Activated naive CD4-positive, alpha-beta T cell treated with anti-CD3 and anti-CD28 coated beads, Interleukin-2, amount 10 ng/mL, durations not matched to agents 5 hours and 36 hours (primary cell): ENCODE data around the gene PAGR1. TPM values are rescaled to one million over a fixed set of nuclear protein-coding genes. Genes with fewer than 3 reads are reported as not detected.

Experiments
- total RNA-seq, 2 experiments: library from RNA; stranded (reverse); gene quantifications; one replicate each; pipeline ENCODE4 v1.2.3, GENCODE V29; 2021

PAGR1 gene
- total RNA-seq: 10 to 100 TPM; 28.0 to 28.1 TPM

GRCh38 chr16:29815793-29816693 is at the start of gene PAGR1:
PAGR1 (plus strand) TSS chr16:29816152; CDS start chr16:29816526, 374 bp downstream.

DNA sequence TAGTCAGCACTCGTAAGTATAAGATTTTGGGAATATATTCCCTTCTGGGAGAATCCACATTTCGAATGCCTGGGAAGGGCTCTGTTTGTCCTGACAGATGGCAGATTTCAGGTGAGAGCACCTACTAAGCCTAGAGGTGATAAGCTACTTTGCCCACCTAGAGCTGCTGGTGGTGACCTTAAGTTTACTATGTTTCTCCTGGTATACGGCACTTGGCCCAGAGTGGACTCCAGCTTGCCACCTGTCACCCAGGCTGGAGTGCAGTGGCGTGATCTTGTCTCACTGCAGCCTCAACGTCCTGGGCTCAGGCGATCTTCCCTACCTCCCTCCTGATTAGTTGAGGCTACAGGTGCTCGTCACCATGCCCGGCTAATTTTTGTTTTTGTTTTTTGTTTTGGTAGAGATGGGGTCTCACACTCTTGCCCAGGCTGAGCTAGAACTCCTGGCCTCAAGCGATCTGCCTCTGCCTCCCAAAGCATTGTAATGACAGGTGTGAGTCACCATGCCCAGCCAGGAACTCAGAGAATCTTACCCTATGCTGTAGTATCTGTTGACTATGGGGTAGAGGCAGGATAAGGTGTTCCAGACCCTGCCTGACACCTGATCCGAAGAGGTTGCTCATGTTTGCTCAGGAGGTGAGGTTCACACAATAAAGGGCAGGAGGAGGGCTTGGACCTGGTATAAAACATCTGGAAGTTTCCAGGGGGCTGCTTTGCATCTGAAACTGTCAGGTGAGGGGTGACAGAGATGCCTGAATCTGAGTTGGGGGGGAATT is 38.2 kb upstream of the PAGR1 start, which contains the start of gene ZG16:
TSS of gene ZG16 (plus strand) at position 681 of the 775 bp plus-strand sequence. CDS start 1,011 bp downstream, outside the sequence.

GRCh38 chr16:29790183-29790948 is 25.6 kb upstream of the PAGR1 start, which contains the start of gene KIF22:
KIF22 (plus strand) TSS chr16:29790751; CDS start chr16:29790760, 9 bp downstream.

DNA sequence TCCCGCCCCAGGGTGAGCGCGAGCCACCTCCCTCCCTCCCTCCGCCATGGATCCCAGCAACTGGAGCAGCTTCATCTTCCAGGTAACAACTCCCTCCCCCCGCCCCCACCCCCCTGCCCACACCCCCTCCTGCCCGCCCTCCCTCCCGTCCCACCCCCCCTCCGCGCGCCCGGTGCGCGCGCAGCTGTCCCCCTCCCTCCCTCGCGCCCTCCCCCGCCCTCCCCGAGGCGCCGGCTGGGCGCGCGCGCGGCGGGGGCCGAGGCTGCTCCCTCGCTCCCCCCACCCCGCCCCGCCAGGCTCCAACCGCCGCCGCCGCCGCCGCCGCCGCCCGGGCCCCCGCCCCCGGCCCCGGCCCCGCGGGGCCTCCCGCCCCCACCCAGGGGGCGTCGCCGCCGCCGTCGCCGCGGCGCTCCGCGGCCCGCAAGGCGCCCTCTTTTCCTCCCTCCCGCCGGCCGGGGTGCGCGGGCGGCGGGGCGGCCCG is 9.8 kb upstream of the PAGR1 start, which contains the start of gene MAZ:
TSS of gene MAZ (plus strand) at position 431 of the 481 bp plus-strand sequence. CDS start 173 bp downstream, outside the sequence.

GRCh38 chr16:29811896-29812665 is 3.9 kb upstream of the PAGR1 start, which contains the start of gene PRRT2:
PRRT2 (plus strand) TSS chr16:29812193; CDS start chr16:29813055, 862 bp downstream.

DNA sequence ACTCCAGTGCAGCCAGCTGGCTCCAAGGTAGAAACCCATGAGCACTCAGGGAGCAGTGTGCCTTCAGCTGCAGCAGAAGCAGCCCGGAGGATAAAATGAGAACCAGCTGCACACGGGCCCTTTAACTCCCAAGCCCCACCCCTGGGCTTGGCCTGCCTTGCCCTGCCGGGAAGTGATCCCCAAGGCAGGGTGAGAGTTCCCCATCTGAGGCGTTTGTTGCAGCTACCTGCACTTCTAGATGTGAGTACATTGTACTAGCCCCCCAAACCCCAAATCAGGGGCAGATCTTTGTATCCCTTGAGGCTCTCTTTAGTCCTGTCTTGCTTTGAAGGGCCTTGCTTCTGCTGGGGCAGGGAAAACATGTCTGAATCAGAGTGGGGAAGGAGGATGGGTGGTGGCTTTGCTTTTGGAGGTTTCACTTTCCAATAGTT is 4.3 kb downstream of the PAGR1 start, which contains the start of gene MVP:
TSS of gene MVP (plus strand) at position 192 of the 431 bp plus-strand sequence. CDS start 10,088 bp downstream, outside the sequence.

DNA sequence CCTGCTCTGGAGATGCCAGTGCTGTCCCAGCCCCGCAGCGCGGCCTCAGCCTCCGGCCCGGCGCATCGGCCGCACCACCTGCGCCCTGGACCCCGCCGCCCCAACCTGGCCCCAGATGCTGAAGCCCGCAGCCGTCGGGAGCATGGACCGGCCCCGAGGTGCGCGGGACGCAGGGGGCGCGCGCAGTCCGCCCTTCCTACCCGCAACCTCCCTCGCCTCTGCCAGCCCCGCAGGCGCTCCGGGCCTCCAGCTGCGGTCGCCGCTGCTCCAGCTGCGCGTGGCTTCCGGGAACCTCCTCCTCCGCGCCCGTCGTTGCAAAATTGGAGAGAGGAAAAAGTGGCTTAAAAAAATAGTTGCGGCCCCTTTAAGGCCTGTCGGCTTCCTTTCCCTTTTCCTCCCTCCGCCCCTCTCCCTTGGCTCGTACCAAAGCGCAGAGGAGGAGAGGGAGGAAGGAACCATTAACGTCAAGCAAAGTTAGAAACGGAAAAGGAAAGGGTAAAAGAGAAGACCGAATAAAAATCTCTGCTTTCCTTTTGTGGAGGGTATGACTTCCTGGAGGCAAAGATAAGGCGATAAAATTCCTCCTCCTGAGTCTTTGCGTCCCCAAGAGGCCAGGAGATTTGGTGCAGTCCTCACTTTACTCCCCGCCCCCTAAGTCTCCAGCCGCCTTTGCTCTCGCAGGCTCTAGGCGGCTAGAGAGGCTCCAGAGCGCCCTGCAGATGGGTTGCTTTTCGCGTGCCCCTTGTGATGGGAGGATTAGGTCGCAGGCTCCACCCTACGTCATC is 47.1 kb downstream of the PAGR1 start, which contains the start of gene CDIPT:
TSS of gene CDIPT (minus strand) at position 343 of the 785 bp plus-strand sequence. CDS start 369 bp downstream, outside the sequence.

Other genes with a start within 250 kb of the PAGR1 start
- 100 to 1,000 TPM; 336 to 352 TPM for gene SPN, start 152.9 kb upstream of the PAGR1 start, total RNA-seq
- 1 to 10 TPM; 3.8 to 3.9 TPM for gene QPRT, start 137.0 kb upstream of the PAGR1 start, total RNA-seq
- 100 to 1,000 TPM; 114 to 115 TPM for gene C16orf54, start 70.2 kb upstream of the PAGR1 start, total RNA-seq
- not detected for gene ZG16, start 37.9 kb upstream of the PAGR1 start, total RNA-seq
- 100 to 1,000 TPM; 164 to 172 TPM for gene KIF22, start 25.4 kb upstream of the PAGR1 start, total RNA-seq
- gene MAZ, start 9.6 kb upstream of the PAGR1 start, total RNA-seq: 100 to 1,000 TPM; 378 to 401 TPM
- gene PRRT2, start 4.0 kb upstream of the PAGR1 start, total RNA-seq: under 1 TPM; 0.58 to 0.98 TPM
- 100 to 1,000 TPM; 177 to 178 TPM for gene MVP, start 4.3 kb downstream of the PAGR1 start, total RNA-seq
- 10 to 100 TPM; 57.3 to 59.6 TPM for gene CDIPT, start 47.1 kb downstream of the PAGR1 start, total RNA-seq
- not detected for gene SEZ6L2, start 83.4 kb downstream of the PAGR1 start, total RNA-seq
- gene ASPHD1, start 84.3 kb downstream of the PAGR1 start, total RNA-seq: not detected
- gene KCTD13, start 110.1 kb downstream of the PAGR1 start, total RNA-seq: 10 to 100 TPM; 30.4 to 32.9 TPM
- 10 to 100 TPM; 74.1 to 77.3 TPM for gene TMEM219, start 145.9 kb downstream of the PAGR1 start, total RNA-seq
- gene TAOK2, start 157.7 kb downstream of the PAGR1 start, total RNA-seq: 10 to 100 TPM; 42.2 to 43.0 TPM
- 10 to 100 TPM; 33.1 to 34.6 TPM for gene HIRIP3, start 179.5 kb downstream of the PAGR1 start, total RNA-seq
- gene INO80E, start 180.1 kb downstream of the PAGR1 start, total RNA-seq: 100 to 1,000 TPM; 101 to 102 TPM
- not detected for gene DOC2A, start 194.9 kb downstream of the PAGR1 start, total RNA-seq
- not detected for gene C16orf92, start 207.0 kb downstream of the PAGR1 start, total RNA-seq
- 1 to 10 TPM; 4.7 to 5.8 TPM for gene TLCD3B, start 215.1 kb downstream of the PAGR1 start, total RNA-seq
- 1,000 to 10,000 TPM; 1,254 to 1,292 TPM for gene ALDOA, start 249.6 kb downstream of the PAGR1 start, total RNA-seq